ENCODE measurements around the gene EEF2KMT. TPM values are rescaled to one million over a fixed set of nuclear protein-coding genes. Genes with fewer than 3 reads are reported as not detected.

EEF2KMT gene
- total RNA-seq, 1 experiment from 2014 or later, result 10.4 TPM

DNA sequence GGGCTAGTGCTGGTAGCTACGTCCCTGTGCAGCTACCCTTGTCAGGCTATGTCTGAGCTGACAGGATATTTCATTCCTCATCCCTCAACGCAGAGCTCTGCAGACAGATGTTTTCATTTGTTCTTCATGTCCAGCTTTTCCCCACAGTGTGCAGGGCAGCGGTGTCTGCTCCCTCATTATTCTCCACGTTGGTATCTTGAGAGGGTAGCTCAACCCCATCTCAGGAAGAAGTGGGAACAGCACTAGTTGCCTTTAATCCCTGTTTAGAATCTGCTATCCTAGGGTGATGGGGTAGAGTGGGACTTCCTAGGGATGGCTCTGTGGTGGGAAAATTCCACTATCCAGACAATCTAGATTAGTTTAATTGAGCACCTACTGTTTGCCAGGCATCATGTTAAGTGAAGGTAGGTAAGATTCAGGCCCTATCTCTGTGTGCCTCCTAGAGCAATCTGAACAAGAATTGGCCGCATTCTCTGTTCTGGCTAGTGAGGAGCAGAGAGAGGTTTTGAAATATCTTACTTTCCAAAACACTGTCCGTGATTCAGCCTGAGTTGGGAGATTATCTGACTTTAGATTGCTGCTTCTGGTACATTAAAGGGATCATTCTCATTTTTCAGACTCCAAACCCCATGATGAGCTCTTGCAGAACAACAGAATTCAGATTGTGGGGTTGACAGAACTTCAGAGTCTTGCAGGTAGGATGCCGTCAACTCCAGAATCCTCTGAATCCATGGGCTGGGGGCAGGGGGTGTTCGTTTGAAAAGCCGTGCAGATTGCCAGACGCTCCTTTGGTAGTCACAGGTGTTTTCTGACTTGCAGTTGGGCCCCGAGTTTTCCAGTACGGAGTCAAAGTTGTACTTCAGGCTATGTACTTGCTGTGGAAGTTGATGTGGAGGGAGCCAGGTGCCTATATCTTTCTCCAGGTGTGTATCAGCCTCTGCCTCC is 25.0 kb downstream of the EEF2KMT start:
- no peaks in the 10 kb centered on the region for H3K27me3 ChIP-seq (ENCODE audit: insufficient read depth, low read depth)
- no peak for DNase-seq
- H3F3A ChIP-seq (ENCODE audit: insufficient read depth, low read depth), result no peaks in the 10 kb centered on the region
- H3K4me2 ChIP-seq, result peak overlapping the region; percentile 90
- BruUV-seq (replicated peaks), result no TSS peak
- H3K4me3 ChIP-seq, result peak overlapping the region; percentile 72
- H3K9me3 ChIP-seq (ENCODE audit: insufficient read depth, low read depth), result no peaks in the 10 kb centered on the region
- intact Hi-C loops (cut with micrococcal nuclease; ENCODE audit: unreplicated experiment), result no loop called here
- POLR2A ChIA-PET (ENCODE audit: unreplicated experiment), result interaction anchor here (0.6 kb wide), 1 partner anchor 585 kb away, joined by 5 read pairs; no protein-coding TSS in a partner anchor
- no peaks in the 10 kb centered on the region for H3K9me2 ChIP-seq (ENCODE audit: insufficient read depth)
- peaks cover 22% of the 10 kb centered on the region; the same call in 1 of the 2 replicates for H3K79me2 ChIP-seq (ENCODE audit: low read depth)
- peak overlapping the region; percentile 72 for H3K27ac ChIP-seq
- peak overlapping the region; percentile 100 for H2AFZ ChIP-seq
- no peaks in the 10 kb centered on the region for H4K20me1 ChIP-seq (ENCODE audit: insufficient read depth)
- no peaks in the 10 kb centered on the region; the same call in 1 of the 2 replicates for H3K36me3 ChIP-seq (ENCODE audit: low read depth)
- TF ChIP-seq, protein P1, sequence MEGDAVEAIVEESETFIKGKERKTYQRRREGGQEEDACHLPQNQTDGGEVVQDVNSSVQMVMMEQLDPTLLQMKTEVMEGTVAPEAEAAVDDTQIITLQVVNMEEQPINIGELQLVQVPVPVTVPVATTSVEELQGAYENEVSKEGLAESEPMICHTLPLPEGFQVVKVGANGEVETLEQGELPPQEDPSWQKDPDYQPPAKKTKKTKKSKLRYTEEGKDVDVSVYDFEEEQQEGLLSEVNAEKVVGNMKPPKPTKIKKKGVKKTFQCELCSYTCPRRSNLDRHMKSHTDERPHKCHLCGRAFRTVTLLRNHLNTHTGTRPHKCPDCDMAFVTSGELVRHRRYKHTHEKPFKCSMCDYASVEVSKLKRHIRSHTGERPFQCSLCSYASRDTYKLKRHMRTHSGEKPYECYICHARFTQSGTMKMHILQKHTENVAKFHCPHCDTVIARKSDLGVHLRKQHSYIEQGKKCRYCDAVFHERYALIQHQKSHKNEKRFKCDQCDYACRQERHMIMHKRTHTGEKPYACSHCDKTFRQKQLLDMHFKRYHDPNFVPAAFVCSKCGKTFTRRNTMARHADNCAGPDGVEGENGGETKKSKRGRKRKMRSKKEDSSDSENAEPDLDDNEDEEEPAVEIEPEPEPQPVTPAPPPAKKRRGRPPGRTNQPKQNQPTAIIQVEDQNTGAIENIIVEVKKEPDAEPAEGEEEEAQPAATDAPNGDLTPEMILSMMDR (conservative IDR thresholded peaks at IDR 0.05), result no peak
- CTCF ChIA-PET, result interaction anchor here (0.5 to 0.7 kb wide), 2 partner anchors 8 to 84 kb away, joined by 3 to 8 read pairs; no protein-coding TSS in a partner anchor
- peaks cover 12% of the 10 kb centered on the region for H3K4me1 ChIP-seq (replicated peaks; ENCODE audit: insufficient read depth)

DNA sequence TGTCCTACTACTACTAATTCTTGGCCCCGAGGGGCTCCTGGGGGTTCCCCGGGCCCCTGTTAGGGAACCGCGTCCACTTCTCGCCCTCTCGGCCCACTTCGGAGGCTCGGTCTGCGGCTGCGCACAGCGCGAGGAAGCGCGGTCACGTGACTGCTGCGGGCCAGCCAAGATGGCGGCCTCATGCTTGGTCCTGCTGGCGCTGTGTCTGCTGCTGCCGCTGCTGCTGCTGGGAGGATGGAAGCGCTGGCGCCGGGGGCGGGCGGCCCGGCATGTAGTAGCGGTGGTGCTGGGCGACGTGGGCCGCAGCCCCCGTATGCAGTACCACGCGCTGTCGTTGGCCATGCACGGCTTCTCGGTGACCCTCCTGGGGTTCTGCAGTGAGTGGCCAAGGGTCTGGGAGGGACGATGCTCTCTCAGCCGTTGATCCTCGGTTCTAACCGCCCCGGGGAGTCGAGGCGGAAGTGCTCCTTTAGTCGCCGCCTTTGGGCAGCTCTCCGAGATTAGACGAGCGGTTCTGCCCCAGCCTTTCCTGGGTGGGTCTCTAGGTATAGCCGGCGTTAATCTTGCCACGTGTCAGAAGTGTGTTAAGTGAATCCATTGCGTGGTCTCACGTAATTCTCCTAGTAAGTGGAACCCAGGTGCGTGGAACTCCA is 25.8 kb downstream of the EEF2KMT start, which contains the start of gene ALG1:
ALG1 (plus strand) TSS at position 163 of the 653 bp plus-strand sequence; CDS start at position 170, 7 bp downstream.
- H2AFZ ChIP-seq, result peak within 1 kb of the TSS; percentile 100
- peaks cover 5% of the 10 kb centered on the region; the same call in 1 of the 2 replicates for H3K27me3 ChIP-seq (ENCODE audit: insufficient read depth, low read depth)
- TF ChIP-seq, protein P1 (conservative IDR thresholded peaks at IDR 0.05), result no peak
- TF ChIP-seq EZH2 (IDR thresholded peaks at IDR 0.05; ENCODE audit: low read depth), result no peak
- peak within 1 kb of the TSS; percentile 72 for H3K27ac ChIP-seq
- H3K36me3 ChIP-seq (ENCODE audit: low read depth), result no peaks in the 10 kb centered on the region; the same call in 1 of the 2 replicates
- H4K20me1 ChIP-seq (ENCODE audit: insufficient read depth), result no peaks in the 10 kb centered on the region
- CTCF ChIA-PET, result interaction anchor here (0.5 to 0.7 kb wide), 2 partner anchors 9 to 83 kb away, joined by 3 to 8 read pairs; no protein-coding TSS in a partner anchor
- peaks cover 22% of the 10 kb centered on the region; the same call in 1 of the 2 replicates for H3K79me2 ChIP-seq (ENCODE audit: low read depth)
- no peaks in the 10 kb centered on the region for H3K9me2 ChIP-seq (ENCODE audit: insufficient read depth)
- H3K4me2 ChIP-seq, result peak within 1 kb of the TSS; percentile 90
- no peaks in the 10 kb centered on the region; the same call in 1 of the 2 replicates for H3F3A ChIP-seq (ENCODE audit: insufficient read depth, low read depth)
- H3K9me3 ChIP-seq (ENCODE audit: insufficient read depth, low read depth), result no peaks in the 10 kb centered on the region
- POLR2A ChIA-PET (ENCODE audit: unreplicated experiment), result interaction anchor here (0.6 kb wide), 1 partner anchor 585 kb away, joined by 5 read pairs; no protein-coding TSS in a partner anchor
- peak within 1 kb of the TSS; percentile 72 for H3K4me3 ChIP-seq
- H3K4me1 ChIP-seq (replicated peaks; ENCODE audit: insufficient read depth), result peaks cover 12% of the 10 kb centered on the region
- intact Hi-C loops (cut with micrococcal nuclease; ENCODE audit: unreplicated experiment), result no loop called here
- BruUV-seq (replicated peaks), result TSS peak; percentile 51
- DNase-seq, result peak; percentile 67 to 87

DNA sequence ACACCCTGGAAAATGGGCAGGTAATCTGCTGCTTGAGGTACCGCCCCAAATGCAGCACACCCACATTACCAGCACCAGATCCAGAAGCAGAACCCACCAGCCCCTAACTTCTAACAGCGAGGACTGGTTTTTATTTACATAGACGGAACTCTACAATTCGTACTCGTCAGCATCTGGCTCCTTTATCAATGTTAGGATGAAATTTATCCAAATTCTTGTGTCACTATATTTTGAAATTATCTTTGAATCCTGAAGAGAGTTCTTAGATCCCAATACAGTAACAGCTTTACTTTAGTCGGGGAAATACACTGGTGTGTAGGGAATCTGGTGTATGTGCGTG is 26.3 kb downstream of the EEF2KMT start:
- Histone ChIP-seq H2AFZ (peak overlapping the region; percentile 100), H3K27ac (peak overlapping the region; percentile 72), H3K36me3 (ENCODE audit: low read depth) (no peaks in the 10 kb centered on the region; the same call in 1 of the 2 replicates), H3K4me2 (peak overlapping the region; percentile 90), H3K9me3 (ENCODE audit: insufficient read depth, low read depth) (no peaks in the 10 kb centered on the region), H3K79me2 (ENCODE audit: low read depth) (peaks cover 22% of the 10 kb centered on the region; the same call in 1 of the 2 replicates), H3F3A (ENCODE audit: insufficient read depth, low read depth) (no peaks in the 10 kb centered on the region; the same call in 1 of the 2 replicates), H4K20me1 (ENCODE audit: insufficient read depth) (no peaks in the 10 kb centered on the region), H3K27me3 (ENCODE audit: insufficient read depth, low read depth) (peaks cover 8% of the 10 kb centered on the region; the same call in 1 of the 2 replicates), H3K4me3 (peak overlapping the region; percentile 72), H3K4me1 (replicated peaks; ENCODE audit: insufficient read depth) (peaks cover 12% of the 10 kb centered on the region), H3K9me2 (ENCODE audit: insufficient read depth) (no peaks in the 10 kb centered on the region)
- no peak for DNase-seq
- CTCF ChIA-PET, result no interaction called here
- intact Hi-C loops (cut with micrococcal nuclease; ENCODE audit: unreplicated experiment), result no loop called here
- TSS peak; percentile 69 for BruUV-seq (replicated peaks)
- no peak for TF ChIP-seq EZH2 (IDR thresholded peaks at IDR 0.05; ENCODE audit: low read depth)
- TF ChIP-seq, protein P1 (conservative IDR thresholded peaks at IDR 0.05), result no peak
- POLR2A ChIA-PET (ENCODE audit: unreplicated experiment), result interaction anchor here (0.6 kb wide), 1 partner anchor 1177 kb away, joined by 5 read pairs; no protein-coding TSS in a partner anchor
